ENCODE measurements around the gene EIF4EBP3.

GRCh38 chr5:140567136-140567818, 19.8 kb downstream of the EIF4EBP3 start:
- TF ChIP-seq REST (IDR thresholded peaks at IDR 0.05; ENCODE audit: insufficient replicate concordance, low read depth) = no peak
- TF ChIP-seq, protein P1, sequence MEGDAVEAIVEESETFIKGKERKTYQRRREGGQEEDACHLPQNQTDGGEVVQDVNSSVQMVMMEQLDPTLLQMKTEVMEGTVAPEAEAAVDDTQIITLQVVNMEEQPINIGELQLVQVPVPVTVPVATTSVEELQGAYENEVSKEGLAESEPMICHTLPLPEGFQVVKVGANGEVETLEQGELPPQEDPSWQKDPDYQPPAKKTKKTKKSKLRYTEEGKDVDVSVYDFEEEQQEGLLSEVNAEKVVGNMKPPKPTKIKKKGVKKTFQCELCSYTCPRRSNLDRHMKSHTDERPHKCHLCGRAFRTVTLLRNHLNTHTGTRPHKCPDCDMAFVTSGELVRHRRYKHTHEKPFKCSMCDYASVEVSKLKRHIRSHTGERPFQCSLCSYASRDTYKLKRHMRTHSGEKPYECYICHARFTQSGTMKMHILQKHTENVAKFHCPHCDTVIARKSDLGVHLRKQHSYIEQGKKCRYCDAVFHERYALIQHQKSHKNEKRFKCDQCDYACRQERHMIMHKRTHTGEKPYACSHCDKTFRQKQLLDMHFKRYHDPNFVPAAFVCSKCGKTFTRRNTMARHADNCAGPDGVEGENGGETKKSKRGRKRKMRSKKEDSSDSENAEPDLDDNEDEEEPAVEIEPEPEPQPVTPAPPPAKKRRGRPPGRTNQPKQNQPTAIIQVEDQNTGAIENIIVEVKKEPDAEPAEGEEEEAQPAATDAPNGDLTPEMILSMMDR (IDR thresholded peaks at IDR 0.05; ENCODE audit: insufficient read depth, low read length) = no peak
- no peak for TF ChIP-seq POLR2AphosphoS5 (IDR thresholded peaks at IDR 0.05; ENCODE audit: low read depth)
